ENCODE data around the gene DIO2.

The DIO2 gene

GRCh38 chr14:80211153-80212022, at the start of gene DIO2:
TSS of gene DIO2 (minus strand) at chr14:80211504. CDS start at chr14:80211472, 32 bp downstream.
- DNase-seq (ENCODE audit: insufficient read length, low spot score) (no peak), FAIRE-seq (no peak)

GRCh38 chr14:80260645-80261044, 49.3 kb upstream of the DIO2 start:
- no peak for FAIRE-seq
- DNase-seq (ENCODE audit: insufficient read length, low spot score): no peak

GRCh38 chr14:80239631-80240030, 28.3 kb upstream of the DIO2 start:
- FAIRE-seq (no peak), DNase-seq (ENCODE audit: insufficient read length, low spot score) (no peak)

DNA sequence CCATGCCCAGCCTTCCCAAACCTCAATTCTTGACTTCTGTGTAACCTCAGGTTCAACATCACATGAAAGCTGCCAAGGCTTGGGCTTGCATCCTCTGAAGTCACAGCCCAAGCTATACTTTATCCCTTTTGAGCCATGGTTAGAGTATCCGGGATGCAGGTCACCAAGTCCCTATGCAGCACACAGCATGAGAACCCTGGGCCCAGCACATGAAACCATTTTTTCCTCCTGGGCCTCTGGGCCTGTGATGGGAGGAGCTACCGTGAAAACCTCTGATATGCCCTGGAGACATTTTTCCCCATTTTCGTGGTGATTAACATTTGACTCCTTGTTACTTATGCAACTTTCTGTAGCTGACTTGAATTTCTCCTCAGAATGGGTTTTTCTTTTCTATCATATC, 25.8 kb upstream of the DIO2 start:
- FAIRE-seq: no peak
- DNase-seq (ENCODE audit: insufficient read length, low spot score): no peak

DNA sequence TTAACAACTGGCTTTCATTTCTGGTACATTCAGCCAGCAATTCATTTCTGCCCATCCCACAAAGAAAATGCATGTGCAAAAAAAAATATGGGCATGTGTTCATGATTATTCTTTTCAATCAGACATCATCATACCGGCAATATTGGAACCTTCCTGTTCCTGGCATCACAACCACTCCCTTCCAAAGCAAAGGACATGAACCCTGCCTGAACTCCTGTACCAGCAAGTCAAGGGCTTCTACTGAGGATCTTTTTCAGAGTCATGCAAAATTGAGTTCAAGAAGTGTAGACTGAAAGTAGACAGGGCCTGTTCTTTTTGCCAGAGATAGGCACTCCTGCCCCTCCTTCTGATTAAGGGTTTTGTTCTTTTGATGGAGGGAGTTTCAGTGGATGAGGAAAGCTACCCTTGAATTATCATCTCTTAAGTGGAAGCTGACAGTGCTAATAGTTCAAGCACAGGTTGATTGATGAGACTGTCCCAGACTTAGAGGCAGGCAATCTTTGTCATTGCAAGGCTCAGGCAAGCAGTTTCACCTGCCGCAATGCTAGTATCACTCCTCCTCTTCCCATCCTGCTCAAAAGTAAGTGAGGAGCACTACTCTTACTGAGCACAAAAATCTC, 22.3 kb upstream of the DIO2 start:
- FAIRE-seq (no peak), DNase-seq (ENCODE audit: insufficient read length, low spot score) (no peak)

- FAIRE-seq: no peak
- DNase-seq (ENCODE audit: insufficient read length, low spot score): no peak
Observed at GRCh38 chr14:80231702-80232101, 20.4 kb upstream of the DIO2 start.

DNA sequence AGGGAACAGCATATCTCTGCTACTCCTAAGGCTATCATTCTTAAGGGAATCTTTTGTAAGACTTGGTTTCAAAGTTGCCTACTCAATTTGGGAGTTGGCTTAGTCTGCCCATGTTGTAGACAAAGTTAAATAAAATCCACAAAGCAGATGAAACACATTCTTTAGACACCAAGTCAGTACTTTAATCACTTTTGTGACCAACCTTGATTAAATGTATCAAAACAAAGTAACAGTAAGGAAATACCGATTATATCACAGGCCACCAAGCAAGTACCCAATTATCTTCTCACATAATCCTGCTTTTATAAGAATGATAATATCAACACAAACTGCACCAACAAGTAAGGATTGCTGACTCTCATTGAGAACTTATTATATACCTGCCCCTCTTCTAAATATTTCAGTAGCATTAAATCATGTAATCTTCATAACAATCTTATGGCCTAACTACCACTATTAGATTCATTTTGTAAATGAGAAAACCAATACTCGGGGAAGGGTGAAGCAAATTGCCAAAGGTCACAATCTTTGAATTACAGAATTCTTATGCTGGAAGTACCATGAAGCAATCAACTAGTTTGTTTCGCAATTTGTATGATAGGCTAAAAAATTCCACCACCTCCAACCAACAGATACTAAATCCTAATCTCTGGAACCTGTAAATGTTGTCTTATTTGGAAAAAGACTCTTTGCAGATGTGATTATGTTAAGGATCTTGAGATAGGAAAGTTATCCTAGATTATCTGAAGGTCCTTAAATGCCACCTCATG, 12.6 kb upstream of the DIO2 start:
- FAIRE-seq (no peak), DNase-seq (ENCODE audit: insufficient read length, low spot score) (no peak)

- DNase-seq (ENCODE audit: insufficient read length, low spot score): no peak
Observed at GRCh38 chr14:80216818-80217217, 5.5 kb upstream of the DIO2 start.

DNA sequence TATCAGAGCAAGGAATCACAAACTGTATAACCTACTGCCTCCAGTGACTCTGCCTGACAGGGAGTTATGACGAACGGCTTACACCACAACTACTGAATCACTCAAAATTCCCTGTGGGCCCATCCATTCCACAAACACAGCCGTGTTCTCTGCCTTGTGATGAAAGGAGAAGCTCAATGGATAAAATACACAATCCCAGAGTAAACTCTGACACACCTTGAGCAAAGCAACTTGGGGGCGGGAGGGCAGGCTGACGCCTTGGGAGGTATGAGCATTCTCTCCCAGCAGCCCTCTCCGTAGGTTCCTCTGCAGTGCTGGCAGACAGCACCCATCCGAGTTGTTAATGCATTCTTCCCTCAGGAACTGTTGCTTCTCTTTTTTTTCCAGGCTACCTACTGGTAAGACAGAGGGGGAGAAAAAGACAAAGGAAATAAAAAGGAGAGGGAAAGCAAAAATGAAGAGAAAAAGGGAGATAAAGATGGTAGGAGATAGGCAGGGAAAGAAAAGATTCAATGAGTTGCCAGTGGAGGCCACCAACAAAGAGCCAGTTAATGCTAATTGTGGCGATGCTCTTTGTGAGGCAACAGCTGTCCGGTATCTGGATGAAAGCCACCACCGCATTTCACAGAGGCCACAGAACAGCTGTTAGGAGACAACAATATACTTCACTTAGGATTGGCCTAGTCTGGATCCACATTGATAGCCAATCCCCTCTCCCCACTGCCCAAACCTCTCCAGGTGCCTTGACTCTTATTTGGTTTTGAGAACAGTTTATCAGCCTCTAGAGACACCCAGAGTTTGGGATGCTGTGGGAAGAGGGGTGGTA, 4.7 kb upstream of the DIO2 start:
- no peak for FAIRE-seq
- no peak for DNase-seq (ENCODE audit: insufficient read length, low spot score)

More at GRCh38 chr14:80216818-80217217, 5.5 kb upstream of the DIO2 start:
- no peak for FAIRE-seq

DNA sequence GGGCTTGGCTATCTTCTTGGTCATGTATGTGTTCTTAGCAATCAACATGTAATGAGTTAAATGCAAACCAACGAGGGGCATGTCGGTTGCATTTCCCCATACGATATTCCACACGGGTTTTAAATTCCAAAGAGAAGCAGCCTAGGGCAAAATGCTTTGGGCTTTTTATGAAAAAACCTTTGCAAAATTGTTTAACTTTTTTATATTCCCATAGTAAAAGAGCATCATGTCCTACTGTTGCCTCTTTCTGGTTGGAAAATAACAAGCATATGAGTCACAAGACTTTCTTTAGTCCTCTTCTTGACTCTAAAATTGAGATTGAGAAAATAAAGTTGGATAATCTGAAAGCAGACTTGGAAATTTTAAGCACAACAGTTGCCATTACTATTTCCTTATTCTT, 3.8 kb upstream of the DIO2 start:
- no peak for DNase-seq (ENCODE audit: insufficient read length, low spot score)
- FAIRE-seq: no peak

DNA sequence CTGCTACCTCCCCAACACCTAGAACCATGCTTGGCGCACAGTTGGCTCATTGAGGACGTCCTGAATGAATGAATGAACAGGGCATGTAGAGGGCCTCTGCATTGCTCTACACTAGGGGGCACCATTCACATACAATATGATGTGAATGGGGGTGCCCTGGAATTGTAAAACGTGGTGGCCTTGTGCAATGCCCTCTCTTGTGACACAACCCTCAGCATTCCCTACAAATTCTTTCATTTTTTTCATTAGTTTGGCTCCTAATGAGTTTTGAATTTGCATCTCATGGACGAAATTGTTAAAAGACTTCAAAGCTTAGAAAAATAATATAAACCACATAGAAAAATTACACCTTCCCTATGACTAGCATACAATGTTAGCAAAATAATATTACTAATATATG, 2.3 kb upstream of the DIO2 start:
- DNase-seq (ENCODE audit: insufficient read length, low spot score) (peak; percentile 2), FAIRE-seq (no peak)

- FAIRE-seq (no peak), DNase-seq (ENCODE audit: insufficient read length, low spot score) (peak; percentile 4)
Observed at GRCh38 chr14:80212023-80212397, 706 bp upstream of the DIO2 start.

- no peak for FAIRE-seq
- DNase-seq (ENCODE audit: insufficient read length, low spot score): no peak
Observed at GRCh38 chr14:80208461-80208860, 2.8 kb downstream of the DIO2 start.

DNA sequence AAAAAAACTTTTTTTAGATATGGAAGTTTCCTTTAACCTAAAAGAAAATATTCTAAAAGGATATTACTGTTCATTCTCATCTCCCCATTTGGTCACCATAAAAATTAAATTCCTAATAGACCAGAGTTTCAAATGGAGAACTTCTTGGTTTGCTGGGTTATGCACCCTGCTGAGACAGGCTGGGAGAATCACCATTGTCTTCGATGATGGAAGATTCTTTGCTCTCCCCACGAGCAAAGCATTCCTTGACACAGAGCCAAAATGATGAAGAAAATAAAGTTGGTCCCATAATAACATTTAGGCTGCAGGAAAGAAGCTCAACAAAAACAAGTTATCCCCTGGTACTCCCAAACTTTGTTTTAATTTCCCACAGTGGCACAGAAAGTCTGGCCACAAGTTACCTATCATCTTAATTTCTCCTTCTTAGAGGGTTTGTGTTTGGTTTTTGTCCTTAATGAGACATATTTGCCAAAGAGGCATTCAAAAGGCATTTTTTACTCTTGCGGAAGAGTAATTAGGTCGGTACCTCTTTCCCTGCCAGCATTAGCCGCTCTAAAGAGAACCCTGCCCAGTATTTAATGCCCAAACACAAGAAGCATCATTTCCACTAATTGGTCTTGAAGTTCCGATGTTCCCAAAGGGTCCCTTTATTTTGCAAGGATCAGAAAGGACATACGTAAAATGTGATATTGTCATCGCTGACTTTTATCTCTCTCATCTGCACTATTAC, 4.8 kb downstream of the DIO2 start:
- no peak for DNase-seq (ENCODE audit: insufficient read length, low spot score)
- no peak for FAIRE-seq

- DNase-seq (ENCODE audit: insufficient read length, low spot score): peak; percentile 4
- FAIRE-seq: no peak
Observed at GRCh38 chr14:80202888-80203562, 8.3 kb downstream of the DIO2 start.

GRCh38 chr14:80200093-80200492, 11.2 kb downstream of the DIO2 start:
- no peak for FAIRE-seq
- no peak for DNase-seq (ENCODE audit: insufficient read length, low spot score)

- DNase-seq (ENCODE audit: insufficient read length, low spot score): no peak
Observed at GRCh38 chr14:80188571-80188970, 22.7 kb downstream of the DIO2 start.

GRCh38 chr14:80186301-80186800, 25.0 kb downstream of the DIO2 start:
- FAIRE-seq (no peak), DNase-seq (ENCODE audit: insufficient read length, low spot score) (no peak)

More at GRCh38 chr14:80188571-80188970, 22.7 kb downstream of the DIO2 start:
- no peak for FAIRE-seq

DNA sequence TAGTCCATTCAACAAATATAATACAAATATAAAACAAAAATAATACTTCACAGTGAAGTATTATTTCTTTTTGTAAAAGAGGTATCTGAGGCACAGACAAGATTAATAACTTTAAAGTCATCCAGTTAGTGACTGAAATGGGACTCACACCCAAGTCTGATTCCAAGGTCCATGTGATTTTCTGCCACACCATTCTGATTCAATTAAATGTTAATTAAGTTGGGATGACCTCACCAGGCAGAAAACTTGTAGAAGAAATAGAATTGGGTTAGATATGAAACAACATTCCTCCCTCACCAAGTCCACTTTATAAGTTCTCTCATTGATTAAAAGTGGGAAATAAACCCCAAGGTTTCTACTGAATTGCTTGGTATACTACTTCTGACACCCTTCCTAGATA, 34.4 kb downstream of the DIO2 start:
- FAIRE-seq: no peak
- DNase-seq (ENCODE audit: insufficient read length, low spot score): no peak

Measured in GM19239 (cell line).